Activated CD8-positive, alpha-beta memory T cell treated with anti-CD3 and anti-CD28 coated beads, Interleukin-2, amount 50 U/mL, for 1 hour (primary cell): ENCODE results near the gene NFXL1.

Source experiments
- DNase-seq: peaks from one replicate; pipeline ENCODE4 v3.0.0-alpha.2; 2020; ENCODE audit errors: extremely low read depth

Gene NFXL1

DNA sequence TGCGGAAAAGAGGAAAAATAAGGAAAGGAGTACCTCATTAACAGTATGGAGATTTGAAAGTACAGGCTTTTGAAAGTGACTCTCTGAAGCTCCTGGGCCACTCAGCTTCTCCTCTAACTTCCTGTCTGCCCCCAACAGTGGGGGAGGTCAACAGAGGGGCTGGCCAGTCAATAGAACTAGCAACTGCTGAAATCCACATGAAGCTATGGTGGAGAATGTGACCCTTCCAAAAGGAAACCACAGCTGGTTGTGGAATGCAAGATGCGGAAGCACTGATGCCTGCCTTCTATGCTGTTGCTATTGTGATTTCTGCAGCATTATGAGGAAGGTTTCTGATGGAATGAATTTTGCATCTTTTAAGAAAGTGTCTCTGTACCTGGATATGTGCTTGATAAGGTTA, 78.9 kb downstream of the NFXL1 start:
- no peak for DNase-seq

DNA sequence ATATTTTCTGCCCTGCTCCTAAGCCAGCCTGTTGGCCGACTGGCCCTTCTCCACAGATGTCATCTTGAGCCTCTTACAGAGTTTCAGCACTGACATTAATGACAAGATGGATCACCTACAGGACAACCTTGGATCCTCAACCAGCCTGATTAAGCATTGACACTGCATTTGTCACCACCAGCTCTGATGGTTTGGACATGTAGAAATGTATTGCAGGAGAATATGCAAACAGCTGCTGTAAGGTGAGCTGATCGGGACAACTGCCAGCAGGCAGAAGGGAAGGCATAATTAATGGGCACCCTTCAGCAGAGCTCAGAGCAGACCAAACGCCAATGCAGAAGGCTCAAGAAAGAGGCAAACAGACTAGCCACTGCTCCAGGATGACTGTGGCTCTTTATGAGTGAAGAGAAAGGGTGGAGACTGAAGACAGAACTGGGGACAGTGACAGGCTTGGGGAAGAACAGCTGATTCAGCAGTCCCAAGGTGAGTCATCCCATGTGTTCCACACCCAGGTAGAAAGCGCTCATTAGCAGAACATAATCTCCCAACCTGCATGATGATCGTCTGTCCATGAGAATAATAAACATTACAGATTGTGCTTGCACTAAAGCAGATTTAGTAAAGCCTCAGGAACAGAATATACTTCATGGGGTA, 83.2 kb downstream of the NFXL1 start:
- no peak for DNase-seq

GRCh38 chr4:47830265-47831025, 83.9 kb downstream of the NFXL1 start:
- DNase-seq: no peak

GRCh38 chr4:47829438-47829837, 84.9 kb downstream of the NFXL1 start:
- no peak for DNase-seq

- DNase-seq: no peak
Observed at GRCh38 chr4:47827343-47828047, 86.9 kb downstream of the NFXL1 start.

GRCh38 chr4:47824840-47825239, 89.5 kb downstream of the NFXL1 start:
- DNase-seq: no peak

DNA sequence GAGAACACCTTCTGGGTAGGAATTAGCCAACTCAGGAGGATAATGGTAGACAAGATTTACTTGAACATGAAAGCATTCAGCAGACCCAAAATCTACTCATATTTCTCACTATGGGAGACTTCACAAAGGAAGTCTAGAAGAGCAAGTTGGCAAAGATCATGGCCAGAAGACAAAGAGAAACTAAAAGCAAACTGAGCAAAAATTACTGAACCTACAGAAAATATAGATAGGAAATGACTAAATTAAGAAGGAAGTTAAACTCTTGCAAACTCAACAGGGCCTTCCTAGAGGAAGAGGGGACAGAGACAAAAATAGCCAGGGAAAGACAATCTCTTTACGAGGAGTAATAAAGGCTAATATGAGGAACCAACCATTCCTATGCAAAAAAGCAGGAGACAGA, 95.2 kb downstream of the NFXL1 start:
- no peak for DNase-seq

DNA sequence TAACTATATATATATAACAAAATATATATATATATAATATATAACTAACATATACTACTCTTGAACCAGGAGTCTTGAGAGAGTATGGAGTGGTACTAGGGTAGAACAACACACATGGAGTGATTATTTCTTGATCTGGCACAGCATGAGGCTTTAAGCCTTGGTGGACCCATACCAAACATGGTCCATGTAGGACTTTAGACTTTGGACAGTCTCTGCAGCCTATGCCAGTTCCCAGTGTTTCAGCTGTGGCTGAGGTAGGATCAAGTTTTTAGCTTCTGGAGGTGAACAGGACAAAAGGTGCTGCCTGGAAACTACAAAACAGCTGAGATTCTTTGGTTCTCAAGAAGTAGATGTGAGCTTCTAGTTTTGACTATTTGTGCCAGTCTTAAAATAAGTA, 97.1 kb downstream of the NFXL1 start:
- DNase-seq: no peak

- no peak for DNase-seq
Observed at GRCh38 chr4:47816748-47817147, 97.6 kb downstream of the NFXL1 start.

DNA sequence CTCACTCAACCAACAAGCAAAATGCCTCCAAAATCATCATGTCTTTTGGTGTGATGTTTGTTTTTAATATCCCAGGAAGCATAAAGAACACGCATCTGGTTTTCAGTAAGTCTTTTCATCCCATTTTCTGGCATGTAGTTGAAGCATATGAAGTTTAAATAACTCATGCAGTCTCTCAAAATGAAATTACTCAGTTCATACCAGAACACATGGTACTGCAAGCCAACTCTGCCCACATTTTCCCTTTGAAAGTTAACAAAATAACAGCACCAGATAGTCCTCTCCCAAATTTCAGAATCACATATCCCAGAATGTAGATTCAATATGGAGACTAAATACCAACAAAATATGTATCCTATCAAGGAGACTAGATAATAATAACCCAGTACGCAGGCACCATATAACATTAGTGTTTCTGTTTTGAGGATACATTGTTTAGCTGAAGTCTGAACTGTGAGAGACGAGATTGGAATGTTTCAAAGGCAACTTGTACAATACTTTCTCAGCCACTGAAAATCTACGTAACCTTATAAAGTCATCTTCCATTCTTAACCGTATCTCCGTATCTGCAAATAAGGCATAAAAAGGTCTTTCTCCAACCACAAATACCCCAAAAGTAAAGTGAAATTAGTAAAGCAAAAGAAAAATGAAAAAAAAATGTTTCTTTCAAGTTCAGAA, 99.6 kb downstream of the NFXL1 start:
- DNase-seq: no peak

- no peak for DNase-seq
Observed at GRCh38 chr4:47809654-47810203, 104.7 kb downstream of the NFXL1 start.

DNA sequence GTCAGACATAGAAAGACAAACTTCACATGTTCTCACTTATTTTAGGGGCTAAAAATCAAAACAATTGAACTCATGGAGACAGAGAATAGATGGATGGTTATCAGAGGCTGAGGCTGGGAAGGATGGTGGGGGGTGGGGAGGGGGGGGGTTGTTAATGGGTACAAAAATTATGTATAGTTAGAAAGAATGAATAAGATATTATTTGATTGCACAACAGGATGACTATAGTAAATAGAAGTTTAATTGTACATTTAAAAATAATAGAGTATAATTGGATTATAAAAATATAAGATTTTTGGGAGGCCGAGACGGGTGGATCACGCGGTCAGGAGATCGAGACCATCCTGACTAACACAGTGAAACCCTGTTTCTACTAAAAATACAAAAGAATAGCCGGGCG, 109.8 kb downstream of the NFXL1 start:
- DNase-seq: no peak

- DNase-seq: no peak
Observed at GRCh38 chr4:47801481-47802002, 112.8 kb downstream of the NFXL1 start.

GRCh38 chr4:47798165-47798564, 116.2 kb downstream of the NFXL1 start:
- DNase-seq: no peak
